H1 (cell line): ENCODE results near the gene POMT2. TPM values are rescaled to one million over a fixed set of nuclear protein-coding genes. Genes with fewer than 3 reads are reported as not detected.

Experiments used
- CTCF ChIA-PET: fragments of 300-600 bp; sonication (Branson Sonifier 250); formaldehyde crosslinking; loops from one replicate; lab custom pipeline; 2021; ENCODE audit not compliant: partially characterized antibody; lab: Charles Lee
- POLR2A ChIA-PET: fragments of 300-600 bp; sonication (Branson Sonifier 250); formaldehyde crosslinking; loops from one replicate; lab custom pipeline; 2021; ENCODE audit warnings: inconsistent platforms; ENCODE audit not compliant: partially characterized antibody; lab: Charles Lee
- DNase-seq, 2 experiments: peaks; one replicate each; pipeline versions ENCODE4 v3.0.0 to v3.0.0-alpha.2; 2010 to 2022; ENCODE audit warnings: low spot score in 2 of 2, low read depth in 1 of 2, mixed read lengths in 1 of 2
- FAIRE-seq: peaks from 2 replicates; lab custom pipeline; 2011; peaks lifted over from hg19 to GRCh38; lab: Jason Lieb, UNC
- H2AFZ ChIP-seq: 2 replicates; pipeline ENCODE4 v1.8.1; 2012; ENCODE audit warnings: low read length, inconsistent platforms
- H2AK5ac ChIP-seq: 2 replicates; pipeline ENCODE4 v1.6.1; 2013; ENCODE audit warnings: low read depth, low read length
- H2BK120ac ChIP-seq: replicated peaks from 2 replicates; pipeline ENCODE3; 2013; ENCODE audit warnings: low read depth, low read length, inconsistent platforms
- H2BK12ac ChIP-seq: 2 replicates; pipeline ENCODE4 v1.6.1; 2013; ENCODE audit warnings: low read depth, low read length
- H2BK15ac ChIP-seq: 2 replicates; pipeline ENCODE4 v1.6.1; 2013; ENCODE audit warnings: low read length
- H2BK20ac ChIP-seq: 2 replicates; pipeline ENCODE4 v1.6.1; 2013; ENCODE audit warnings: low read length
- H2BK5ac ChIP-seq: 2 replicates; pipeline ENCODE4 v1.6.1; 2013; ENCODE audit warnings: low read depth, low read length
- H3K14ac ChIP-seq: 2 replicates; pipeline ENCODE4 v1.6.1; 2013; ENCODE audit warnings: inconsistent platforms; ENCODE audit not compliant: insufficient read length
- H3K18ac ChIP-seq: 2 replicates; pipeline ENCODE4 v1.6.1; 2013; ENCODE audit warnings: low read length; ENCODE audit errors: extremely low read depth
- H3K23ac ChIP-seq: 2 replicates; pipeline ENCODE4 v1.6.1; 2013; ENCODE audit warnings: inconsistent platforms; ENCODE audit not compliant: insufficient read length
- H3K23me2 ChIP-seq: 2 replicates; pipeline ENCODE4 v1.6.1; 2013; ENCODE audit warnings: low read depth, low read length
- H3K27ac ChIP-seq: 2 replicates; pipeline ENCODE4 v1.6.1; 2011; ENCODE audit warnings: low read depth, low read length, inconsistent platforms
- H3K27me3 ChIP-seq, 4 experiments: replicated peaks in 1 of 4; 1 replicate in 1 of 4; 2 replicates in 3 of 4; pipeline versions ENCODE4 v1.6.1 to v1.8.1; 2011 to 2013; ENCODE audit warnings: low read length in 3 of 4, mild to moderate bottlenecking in 3 of 4, inconsistent platforms in 2 of 4, mixed read lengths in 2 of 4, moderate library complexity in 1 of 4; ENCODE audit not compliant: control insufficient read depth in 3 of 4, insufficient read depth in 3 of 4; ENCODE audit errors: extremely low read depth in 1 of 4
- H3K36me3 ChIP-seq, 4 experiments: 2 replicates each; pipeline versions ENCODE4 v1.6.1 to v1.8.1; 2011 to 2013; ENCODE audit warnings: mild to moderate bottlenecking in 4 of 4, low read length in 3 of 4, moderate library complexity in 2 of 4, control low read depth in 1 of 4, inconsistent platforms in 1 of 4; ENCODE audit not compliant: insufficient read depth in 4 of 4, control insufficient read depth in 2 of 4
- H3K4ac ChIP-seq: replicated peaks from 2 replicates; pipeline ENCODE3; 2013; ENCODE audit warnings: low read length, low read depth, mixed read lengths, inconsistent platforms; ENCODE audit not compliant: insufficient read length
- H3K4me1 ChIP-seq, 4 experiments: replicated peaks in 1 of 4; 1 replicate in 1 of 4; 2 replicates in 3 of 4; pipeline versions ENCODE4 v1.6.1 to v1.8.1; 2011 to 2013; ENCODE audit warnings: low read length in 3 of 4, inconsistent platforms in 2 of 4, mixed read lengths in 1 of 4; ENCODE audit not compliant: insufficient read depth in 4 of 4, control insufficient read depth in 3 of 4
- H3K4me2 ChIP-seq, 2 experiments: 2 replicates each; pipeline versions ENCODE4 v1.6.1 to v1.8.1; 2011 to 2013; ENCODE audit warnings: low read depth in 2 of 2, low read length in 2 of 2, control low read depth in 1 of 2, inconsistent platforms in 1 of 2, mild to moderate bottlenecking in 1 of 2; ENCODE audit not compliant: insufficient read depth in 1 of 2
- H3K4me3 ChIP-seq, 4 experiments: fragments of 200-600, 300-600 bp in 1 of 4; sonication (generic), shearing (Covaris generic), sonication (Bioruptor Twin) in 1 of 4; 2 replicates each; pipeline versions ENCODE4 v1.5.1 to v1.8.1; 2011 to 2016; ENCODE audit warnings: low read length in 4 of 4, low read depth in 3 of 4, control low read depth in 2 of 4, inconsistent platforms in 2 of 4, mild to moderate bottlenecking in 2 of 4, mixed read lengths in 1 of 4, moderate library complexity in 1 of 4; ENCODE audit not compliant: insufficient read depth in 2 of 4; ENCODE audit errors: extremely low read depth in 1 of 4
- H3K56ac ChIP-seq: replicated peaks from 2 replicates; pipeline ENCODE3; 2013; ENCODE audit warnings: low read depth, mild to moderate bottlenecking, mixed read lengths, low read length, inconsistent platforms; ENCODE audit not compliant: insufficient read length
- H3K79me1 ChIP-seq: 2 replicates; pipeline ENCODE4 v1.6.1; 2013; ENCODE audit warnings: low read depth, low read length, control low read depth
- H3K79me2 ChIP-seq, 2 experiments: 2 replicates each; pipeline versions ENCODE4 v1.6.1 to v1.8.1; 2012 to 2013; ENCODE audit warnings: low read length in 2 of 2, mild to moderate bottlenecking in 2 of 2, inconsistent platforms in 1 of 2; ENCODE audit not compliant: insufficient read depth in 2 of 2, control insufficient read depth in 1 of 2
- H3K9ac ChIP-seq, 4 experiments: replicated peaks in 1 of 4; 1 replicate in 1 of 4; 2 replicates in 3 of 4; pipeline versions ENCODE4 v1.6.1 to v1.8.1; 2011 to 2013; ENCODE audit warnings: low read depth in 3 of 4, low read length in 3 of 4, control low read depth in 2 of 4, mild to moderate bottlenecking in 2 of 4, moderate library complexity in 2 of 4, inconsistent platforms in 1 of 4; ENCODE audit errors: extremely low read depth in 1 of 4
- H3K9me3 ChIP-seq, 2 experiments: 2 replicates each; pipeline versions ENCODE4 v1.6.1 to v1.8.1; 2012 to 2013; ENCODE audit warnings: mild to moderate bottlenecking in 2 of 2, moderate library complexity in 2 of 2, control low read depth in 1 of 2, inconsistent platforms in 1 of 2, low read depth in 1 of 2, low read length in 1 of 2, mixed read lengths in 1 of 2; ENCODE audit not compliant: insufficient read depth in 2 of 2
- H4K20me1 ChIP-seq, 2 experiments: replicated peaks in 1 of 2; 2 replicates each; pipeline versions ENCODE3 to v1.8.1; 2011 to 2013; ENCODE audit warnings: inconsistent platforms in 2 of 2, low read length in 2 of 2, mild to moderate bottlenecking in 1 of 2; ENCODE audit not compliant: insufficient read depth in 2 of 2, control insufficient read depth in 1 of 2
- H4K5ac ChIP-seq: 2 replicates; pipeline ENCODE4 v1.6.1; 2013; ENCODE audit warnings: low read length, low read depth, mixed read lengths, inconsistent platforms; ENCODE audit not compliant: insufficient read length
- H4K8ac ChIP-seq: 2 replicates; pipeline ENCODE4 v1.8.0; 2013; ENCODE audit warnings: mild to moderate bottlenecking, moderate library complexity, low read length, inconsistent platforms; ENCODE audit not compliant: insufficient read depth; ENCODE audit errors: extremely low read depth
- H4K91ac ChIP-seq: replicated peaks from 2 replicates; pipeline ENCODE3; 2013; ENCODE audit warnings: low read length, mixed read lengths, inconsistent platforms; ENCODE audit not compliant: insufficient read length
- ASH2L ChIP-seq: fragments of 200-600, 300-600 bp; sonication (generic); IDR thresholded peaks from one replicate; pipeline ENCODE4 v1.7.1; 2017; ENCODE audit warnings: low read length
- BCL11A ChIP-seq, 2 experiments: IDR thresholded peaks; one replicate each; pipeline ENCODE4 v1.6.1; 2011; ENCODE audit warnings: low read depth in 2 of 2, low read length in 2 of 2, mild to moderate bottlenecking in 2 of 2
- GTF2F1 ChIP-seq: IDR thresholded peaks from 2 replicates; pipeline ENCODE4 v1.6.1; 2012; ENCODE audit warnings: low read depth, low read length, improper control_type of control experiment, borderline replicate concordance
- NRF1 ChIP-seq: IDR thresholded peaks from 2 replicates; pipeline ENCODE4 v1.6.1; 2011; ENCODE audit warnings: mild to moderate bottlenecking, low read depth, low read length, improper control_type of control experiment
- RNF2 ChIP-seq: fragments of 200-900, 300-1000 bp; sonication (generic); IDR thresholded peaks from 2 replicates; pipeline ENCODE4 v1.7.1; 2016; ENCODE audit warnings: borderline replicate concordance, low read depth, mild to moderate bottlenecking, antibody characterized with exemption, low read length; ENCODE audit not compliant: poor library complexity, severe bottlenecking; ENCODE audit errors: missing control alignments
- SP2 ChIP-seq: IDR thresholded peaks from 2 replicates; pipeline ENCODE4 v1.6.1; 2012; ENCODE audit warnings: mild to moderate bottlenecking, low read length, inconsistent platforms
- USF2 ChIP-seq: IDR thresholded peaks from 2 replicates; pipeline ENCODE4 v1.6.1; 2011; ENCODE audit warnings: low read length, improper control_type of control experiment
- ZNF274 ChIP-seq: IDR thresholded peaks from 2 replicates; pipeline ENCODE4 v1.7.0; 2012; ENCODE audit warnings: low read length, borderline replicate concordance; ENCODE audit errors: extremely low read depth
- WGBS, 2 experiments: shearing (Covaris generic) in 1 of 2; methylation state at CpG; one replicate each; pipeline versions ENCODE4 v1.1.6 to v1.1.7; 2013 to 2015; ENCODE audit warnings: low lambda C conversion rate in 2 of 2, mixed read lengths in 2 of 2, inconsistent platforms in 1 of 2, low coverage in 1 of 2, missing lambda C conversion rate in 1 of 2; ENCODE audit not compliant: insufficient replicate concordance in 2 of 2, insufficient coverage in 1 of 2, insufficient read length in 1 of 2; ENCODE audit errors: extremely low coverage in 1 of 2, missing lambda C conversion rate in 1 of 2; 5-methylcytosine and 5-hydroxymethylcytosine counted together
- polyA plus RNA-seq, 7 experiments: library from polyadenylated mRNA; depleted of rRNA in 3 of 7; stranded (reverse) in 5 of 7; unstranded in 2 of 7; fragments of >200 nt in 5 of 7; fragments of 200-250 nt in 2 of 7; gene quantifications; 1 replicate in 5 of 7; 2 replicates in 1 of 7; 4 replicates in 1 of 7; pipeline versions ENCODE4 v1.2.1 to v1.2.3, GENCODE V29; 2011 to 2013; ENCODE audit warnings: missing spikeins in 2 of 7, mixed read lengths in 2 of 7
- total RNA-seq: library from RNA; stranded (reverse); fragmentation: NEBNext Ultra II Directional; extraction: Animal tissue kit (Norgen Biotek cat#: 25700); gene quantifications from 2 replicates; pipeline ENCODE4 v1.2.1, GENCODE V29; 2021
- TF ChIP-seq, protein P1 (sequence below), 3 experiments: IDR thresholded peaks; 1 replicate in 2 of 3; 2 replicates in 1 of 3; pipeline versions ENCODE4 v1.5.1 to v1.6.1; 2011; ENCODE audit warnings: low read length in 3 of 3, mild to moderate bottlenecking in 3 of 3, inconsistent platforms in 2 of 3, low read depth in 1 of 3, moderate library complexity in 1 of 3; ENCODE audit not compliant: insufficient read depth in 1 of 3; ENCODE audit errors: control extremely low read depth in 1 of 3

Gene POMT2
- total and polyA plus RNA-seq, 2 of the 8 experiments (the other 6 are each of a cell fraction or from before 2014, with no cell fraction given), result 20.8 to 44.9 TPM

GRCh38 chr14:77296906-77297305, 23.8 kb downstream of the POMT2 start:
- Histone ChIP-seq H2AK5ac (no peak overlapping the region), H2AFZ (no peak overlapping the region), H3K4me2 (no peak overlapping the region), H2BK20ac (no peak overlapping the region), H3K36me3 (peaks cover 0 to 14% (median 3%) of the 10 kb centered on the region in 4 experiments; a peak in 5 of 8 replicates), H4K91ac (no peak overlapping the region), H3K9ac (no peak overlapping the region), H2BK12ac (no peak overlapping the region), H3K9me3 (no peaks in the 10 kb centered on the region), H3K4me3 (no peak overlapping the region), H3K79me2 (no peaks in the 10 kb centered on the region), H4K8ac (no peak overlapping the region), H3K4me1 (peaks cover 0 to 5% (median 0%) of the 10 kb centered on the region in 4 experiments; a peak in 1 of 7 replicates), H3K23ac (no peak overlapping the region), H2BK15ac (no peak overlapping the region), H3K18ac (no peak overlapping the region), H2BK120ac (no peak overlapping the region), H3K4ac (no peak overlapping the region), H3K23me2 (no peaks in the 10 kb centered on the region), H3K79me1 (no peaks in the 10 kb centered on the region), H4K5ac (no peak overlapping the region), H4K20me1 (peaks cover 0 to 3% of the 10 kb centered on the region in 2 experiments), H3K56ac (no peak overlapping the region), H3K27me3 (no peaks in the 10 kb centered on the region), H3K14ac (no peak overlapping the region), H3K27ac (no peak overlapping the region), H2BK5ac (no peak overlapping the region)
- ChIA-PET POLR2A (no interaction called here), CTCF (interaction anchor here (0.8 to 22.3 kb wide), 7 partner anchors 13 to 192 kb away, joined by 3 to 353 read pairs (median 4); partner anchors contain the start of genes GSTZ1 and POMT2)
- no peak for FAIRE-seq
- WGBS, 2 experiments, result 89% methylated on average over 8 of the region's 8 CpGs; no CpG with 5 or more reads in 1 of the 2 experiments
- DNase-seq, result no peak
- no peak for TF ChIP-seq BCL11A (IDR thresholded peaks at IDR 0.05; ENCODE audit: low read depth in 2 of 2, low read length in 2 of 2)
- TF ChIP-seq NRF1, result no peak
- TF ChIP-seq USF2, result no peak
- TF ChIP-seq RNF2, result no peak
- no peak for TF ChIP-seq SP2
- TF ChIP-seq ZNF274, result no peak
- no peak for TF ChIP-seq GTF2F1
- TF ChIP-seq, protein P1, sequence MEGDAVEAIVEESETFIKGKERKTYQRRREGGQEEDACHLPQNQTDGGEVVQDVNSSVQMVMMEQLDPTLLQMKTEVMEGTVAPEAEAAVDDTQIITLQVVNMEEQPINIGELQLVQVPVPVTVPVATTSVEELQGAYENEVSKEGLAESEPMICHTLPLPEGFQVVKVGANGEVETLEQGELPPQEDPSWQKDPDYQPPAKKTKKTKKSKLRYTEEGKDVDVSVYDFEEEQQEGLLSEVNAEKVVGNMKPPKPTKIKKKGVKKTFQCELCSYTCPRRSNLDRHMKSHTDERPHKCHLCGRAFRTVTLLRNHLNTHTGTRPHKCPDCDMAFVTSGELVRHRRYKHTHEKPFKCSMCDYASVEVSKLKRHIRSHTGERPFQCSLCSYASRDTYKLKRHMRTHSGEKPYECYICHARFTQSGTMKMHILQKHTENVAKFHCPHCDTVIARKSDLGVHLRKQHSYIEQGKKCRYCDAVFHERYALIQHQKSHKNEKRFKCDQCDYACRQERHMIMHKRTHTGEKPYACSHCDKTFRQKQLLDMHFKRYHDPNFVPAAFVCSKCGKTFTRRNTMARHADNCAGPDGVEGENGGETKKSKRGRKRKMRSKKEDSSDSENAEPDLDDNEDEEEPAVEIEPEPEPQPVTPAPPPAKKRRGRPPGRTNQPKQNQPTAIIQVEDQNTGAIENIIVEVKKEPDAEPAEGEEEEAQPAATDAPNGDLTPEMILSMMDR (IDR thresholded peaks at IDR 0.05; ENCODE audit: control extremely low read depth in 1 of 3, insufficient read depth in 1 of 3, low read depth in 1 of 3, low read length in 3 of 3), result no peak
- TF ChIP-seq ASH2L, result no peak
